ENCODE measurements around the gene ZBED5. TPM values are rescaled to one million over a fixed set of nuclear protein-coding genes. Genes with fewer than 3 reads are reported as not detected.
A peak's percentile ranks its signal among the peaks of the same experiment; 100 is the strongest.

Gene ZBED5
- total and polyA plus RNA-seq, 9 of the 15 experiments (the other 6 are each of a cell fraction or from before 2014, with no cell fraction given): 12.4 to 70.7 (median 26.8) TPM

- TF ChIP-seq ZBTB40 (IDR thresholded peaks at IDR 0.05) (no peak), ZBTB40 (CRISPR knock-in tag; IDR thresholded peaks at IDR 0.05) (no peak), TGIF2 (CRISPR knock-in tag; IDR thresholded peaks at IDR 0.05) (no peak), KLF16 (IDR thresholded peaks at IDR 0.05) (no peak), DDX20 (tag; IDR thresholded peaks at IDR 0.05; ENCODE audit: low read depth) (no peak), ZBTB33 (CRISPR knock-in tag; IDR thresholded peaks at IDR 0.05) (no peak), FOXM1 (IDR thresholded peaks at IDR 0.05; ENCODE audit: low read depth) (no peak), FOXM1 (CRISPR knock-in tag; IDR thresholded peaks at IDR 0.05; ENCODE audit: low read depth) (no peak), STAG1 (CRISPR knock-in tag; IDR thresholded peaks at IDR 0.05; ENCODE audit: borderline replicate concordance) (no peak), MYC (IDR thresholded peaks at IDR 0.05; ENCODE audit: low read depth, low read length) (no peak), MYC (CRISPR knock-in tag; IDR thresholded peaks at IDR 0.05; ENCODE audit: borderline replicate concordance, low read depth) (0 out of 2 replicates have a peak, but pooled peaks have one; percentile 19), CBX3 (IDR thresholded peaks at IDR 0.05; ENCODE audit: borderline replicate concordance in 1 of 2, low read length in 2 of 2) (0 out of 3 replicates have a peak, but pooled peaks of 1 of the 2 experiments have one; percentile 2), MTA1 (IDR thresholded peaks at IDR 0.05; ENCODE audit: borderline replicate concordance) (peak; percentile 21; the same call in 1 of the 2 replicates), RCOR1 (IDR thresholded peaks at IDR 0.05; ENCODE audit: borderline replicate concordance in 1 of 2, low read depth in 2 of 2, low read length in 2 of 2) (no peak), GTF2E2 (tag; IDR thresholded peaks at IDR 0.05) (peak; percentile 5), OTX1 (CRISPR knock-in tag; IDR thresholded peaks at IDR 0.05) (no peak), BRD4 (IDR thresholded peaks at IDR 0.05) (no peak), TCF7 (IDR thresholded peaks at IDR 0.05; ENCODE audit: borderline replicate concordance) (no peak)
These were observed 48.3 kb downstream of the ZBED5 start (continued) for GRCh38 chr11:10809373-10810160.
